NB4 (cell line): ENCODE measurements around the gene CNGB1.

Experiments used
- DNase-seq: peaks from one replicate; pipeline ENCODE4 v3.0.0; 2010; ENCODE audit warnings: low read depth
- H3K4me3 ChIP-seq: one replicate; pipeline ENCODE4 v1.5.1; 2011; ENCODE audit warnings: mild to moderate bottlenecking, low read depth, low read length, moderate library complexity
- CTCF ChIP-seq: IDR thresholded peaks from one replicate; pipeline ENCODE4 v1.5.1; 2012; ENCODE audit warnings: low read depth, low read length
- MAX ChIP-seq: IDR thresholded peaks from 2 replicates; pipeline ENCODE4 v1.6.1; 2011; ENCODE audit warnings: low read depth, low read length
- MYC ChIP-seq: IDR thresholded peaks from 2 replicates; pipeline ENCODE4 v1.6.1; 2011; ENCODE audit warnings: low read depth, low read length
- POLR2A ChIP-seq: IDR thresholded peaks from 2 replicates; pipeline ENCODE4 v1.6.1; 2011; ENCODE audit warnings: mild to moderate bottlenecking; ENCODE audit not compliant: insufficient read length; ENCODE audit errors: extremely low read depth

Gene CNGB1

GRCh38 chr16:58002416-58002800 is 31.5 kb upstream of the CNGB1 start:
- no peak for TF ChIP-seq MYC
- TF ChIP-seq POLR2A = no peak
- no peak for TF ChIP-seq MAX
- no peak for TF ChIP-seq CTCF
- no peak for DNase-seq
- no peak overlapping the region for H3K4me3 ChIP-seq

GRCh38 chr16:58001781-58002415 is 31.0 kb upstream of the CNGB1 start:
- TF ChIP-seq MAX = no peak
- TF ChIP-seq MYC = no peak
- TF ChIP-seq POLR2A = no peak
- TF ChIP-seq CTCF = no peak
- peak overlapping the region; percentile 69 for H3K4me3 ChIP-seq
- no peak for DNase-seq

- peak; percentile 51 for TF ChIP-seq MAX
- TF ChIP-seq POLR2A = peak; percentile 78
- TF ChIP-seq CTCF = peak; percentile 35
- peak; percentile 28 for TF ChIP-seq MYC
- peak; percentile 93 for DNase-seq
- H3K4me3 ChIP-seq = peak within 1 kb of the TSS; percentile 69
These were observed 30.1 kb upstream of the CNGB1 start, which contains the start of gene USB1 for GRCh38 chr16:58000706-58001676. Gene USB1 (plus strand): TSS chr16:58001407. CDS start chr16:58001484, 77 bp downstream.

GRCh38 chr16:57999971-58000705 is 29.2 kb upstream of the CNGB1 start, which contains the start of gene ZNF319:
Gene ZNF319 (minus strand): TSS chr16:58000672. CDS start chr16:57998265, 2,407 bp downstream.
- peak within 1 kb of the TSS; percentile 69 for H3K4me3 ChIP-seq
- no peak for DNase-seq
- no peak; the same call in 1 of the 2 replicates for TF ChIP-seq MYC
- no peak for TF ChIP-seq MAX
- no peak for TF ChIP-seq CTCF
- TF ChIP-seq POLR2A = no peak

GRCh38 chr16:57999366-57999970 is 28.5 kb upstream of the CNGB1 start:
- TF ChIP-seq POLR2A (no peak), MYC (no peak), MAX (no peak), CTCF (no peak)
- peak overlapping the region; percentile 62 for H3K4me3 ChIP-seq
- peak; percentile 82 for DNase-seq
